ENCODE measurements around the gene DAP.
"Not testable (repeated sequence)": the region's sequence is repeated elsewhere in the genome, so short reads cannot be mapped to it uniquely, and the experiment has no call there.

Gene DAP

GRCh38 chr5:10723514-10723913 is 37.5 kb downstream of the DAP start:
- no peak overlapping the region for H3K4me3 ChIP-seq (ENCODE audit: low read depth, low read length)
- DNase-seq (ENCODE audit: low read depth), result no peak
- no peak for TF ChIP-seq CTCF (IDR thresholded peaks at IDR 0.05; ENCODE audit: low read depth, low read length, missing control alignments)

- not testable (repeated sequence) for H3K4me3 ChIP-seq (ENCODE audit: low read depth, low read length); DNase-seq (ENCODE audit: low read depth)
Observed at GRCh38 chr5:10720766-10721165, 40.3 kb downstream of the DAP start.

- TF ChIP-seq CTCF (IDR thresholded peaks at IDR 0.05; ENCODE audit: low read depth, low read length, missing control alignments), result no peak
- H3K4me3 ChIP-seq (ENCODE audit: low read depth, low read length), result no peak overlapping the region
- no peak for DNase-seq (ENCODE audit: low read depth)
Observed at GRCh38 chr5:10719965-10720364, 41.1 kb downstream of the DAP start.

- H3K4me3 ChIP-seq (ENCODE audit: low read depth, low read length); DNase-seq (ENCODE audit: low read depth): not testable (repeated sequence)
Observed at GRCh38 chr5:10718617-10719016, 42.4 kb downstream of the DAP start.

- H3K4me3 ChIP-seq (ENCODE audit: low read depth, low read length); DNase-seq (ENCODE audit: low read depth): not testable (repeated sequence)
Observed at GRCh38 chr5:10716825-10717224, 44.2 kb downstream of the DAP start.

- no peak for TF ChIP-seq CTCF (IDR thresholded peaks at IDR 0.05; ENCODE audit: low read depth, low read length, missing control alignments)
- no peak for DNase-seq (ENCODE audit: low read depth)
- H3K4me3 ChIP-seq (ENCODE audit: low read depth, low read length), result no peak overlapping the region
Observed at GRCh38 chr5:10715605-10716290, 45.3 kb downstream of the DAP start.

GRCh38 chr5:10712574-10713366 is 48.3 kb downstream of the DAP start:
- no peak for TF ChIP-seq CTCF (IDR thresholded peaks at IDR 0.05; ENCODE audit: low read depth, low read length, missing control alignments)
- DNase-seq (ENCODE audit: low read depth), result no peak

GRCh38 chr5:10711562-10711961 is 49.5 kb downstream of the DAP start:
- no peak for DNase-seq (ENCODE audit: low read depth)
- no peak overlapping the region for H3K4me3 ChIP-seq (ENCODE audit: low read depth, low read length)
- TF ChIP-seq CTCF (IDR thresholded peaks at IDR 0.05; ENCODE audit: low read depth, low read length, missing control alignments), result no peak

More at GRCh38 chr5:10712574-10713366, 48.3 kb downstream of the DAP start:
- no peak overlapping the region for H3K4me3 ChIP-seq (ENCODE audit: low read depth, low read length)
